Left forelimb (tissue), 1 donor: ENCODE measurements around the gene ZBED3.
"Not testable (repeated sequence)": the region's sequence is repeated elsewhere in the genome, so short reads cannot be mapped to it uniquely, and the experiment has no call there.

Experiments
- DNase-seq: peaks from one replicate; pipeline ENCODE4 v3.0.0-alpha.2; 2018; ENCODE audit warnings: low spot score

The ZBED3 gene

GRCh38 chr5:77086689-77087483 is at the start of gene ZBED3:
ZBED3 (minus strand) TSS chr5:77087285; CDS start chr5:77077878, 9,407 bp downstream.
- peak; percentile 88 for DNase-seq

DNA sequence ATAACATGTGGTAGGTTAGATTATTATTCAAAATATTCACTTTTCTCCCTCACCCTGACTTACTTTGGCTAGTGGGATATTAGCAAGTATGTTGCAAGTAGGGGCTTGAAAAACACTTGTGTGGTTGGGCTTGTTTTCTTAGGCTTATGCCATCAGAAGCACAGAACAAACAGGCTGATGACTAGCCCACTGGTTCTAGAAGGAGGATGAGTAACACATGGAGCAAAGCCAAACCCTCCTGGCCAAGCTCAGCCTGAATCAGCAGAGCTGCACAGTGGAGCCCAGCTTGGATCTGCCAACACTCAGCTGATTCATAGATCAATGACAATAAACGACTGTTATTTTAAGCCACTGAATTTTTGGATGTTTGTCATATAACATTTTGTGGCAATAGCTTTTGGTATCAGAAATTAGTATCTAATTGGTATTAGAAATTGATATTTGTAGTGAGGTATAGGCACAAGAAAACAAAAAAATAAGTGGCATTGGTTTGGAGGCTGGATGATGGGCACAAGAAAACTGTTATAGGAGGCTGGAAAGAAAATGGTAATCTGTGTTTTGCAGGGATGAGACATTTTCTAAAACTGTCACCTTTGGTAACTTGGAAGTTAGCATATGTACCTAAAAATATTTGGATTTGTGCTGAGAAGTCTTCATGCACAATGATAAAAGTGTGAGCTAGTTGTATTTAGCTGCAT is 46.1 kb upstream of the ZBED3 start:
- DNase-seq, result no peak

DNA sequence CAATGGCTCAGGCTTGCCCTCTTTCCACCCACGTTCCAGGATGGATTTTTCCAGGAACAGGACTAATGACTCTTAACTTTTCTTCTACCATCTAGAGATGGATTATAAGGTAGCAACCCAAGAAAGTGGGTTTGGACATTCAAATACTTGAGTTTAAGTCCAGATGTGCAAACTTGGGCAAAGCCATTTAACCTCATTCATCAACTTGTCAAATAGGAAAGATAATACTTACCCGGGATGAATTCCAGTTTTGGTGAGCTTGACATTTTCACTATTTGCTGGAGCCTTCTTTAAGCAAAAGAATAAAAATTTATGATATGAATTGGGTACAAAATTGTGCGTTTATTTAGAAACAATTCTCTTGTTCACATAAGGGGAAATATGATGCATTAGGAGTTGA is 44.3 kb upstream of the ZBED3 start:
- no peak for DNase-seq

DNA sequence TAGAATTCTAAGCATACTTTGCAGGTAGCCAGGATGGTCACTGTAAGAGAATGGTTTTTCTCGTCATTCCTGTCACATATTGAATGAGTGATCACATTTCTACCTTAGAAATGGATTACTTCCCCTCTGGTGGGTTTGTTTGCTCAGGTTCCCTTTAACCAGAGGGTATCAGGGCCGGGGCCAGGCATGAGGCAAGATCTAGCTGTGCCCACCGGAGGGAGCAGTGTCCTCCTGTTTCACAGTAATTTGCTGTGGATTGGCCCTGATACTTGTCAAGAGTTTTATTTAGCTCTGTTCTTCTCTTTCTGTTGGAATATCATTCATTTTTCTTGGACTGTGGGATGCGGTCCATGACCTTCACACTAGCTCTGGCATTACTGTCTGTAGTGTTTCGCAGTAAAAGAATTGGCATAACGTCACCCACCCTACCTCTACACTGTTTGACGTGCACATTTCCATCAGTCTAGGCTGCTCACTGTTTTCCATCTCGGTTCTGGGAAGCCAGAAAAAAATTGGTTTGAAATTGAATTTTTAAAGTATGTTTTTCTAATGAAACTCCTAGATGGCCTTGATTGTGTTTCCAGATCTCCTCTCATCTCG is 42.4 kb upstream of the ZBED3 start:
- no peak for DNase-seq

- no peak for DNase-seq
These were observed 41.5 kb upstream of the ZBED3 start for GRCh38 chr5:77128411-77129061.

GRCh38 chr5:77123057-77123456 is 36.0 kb upstream of the ZBED3 start:
- DNase-seq, result no peak

DNA sequence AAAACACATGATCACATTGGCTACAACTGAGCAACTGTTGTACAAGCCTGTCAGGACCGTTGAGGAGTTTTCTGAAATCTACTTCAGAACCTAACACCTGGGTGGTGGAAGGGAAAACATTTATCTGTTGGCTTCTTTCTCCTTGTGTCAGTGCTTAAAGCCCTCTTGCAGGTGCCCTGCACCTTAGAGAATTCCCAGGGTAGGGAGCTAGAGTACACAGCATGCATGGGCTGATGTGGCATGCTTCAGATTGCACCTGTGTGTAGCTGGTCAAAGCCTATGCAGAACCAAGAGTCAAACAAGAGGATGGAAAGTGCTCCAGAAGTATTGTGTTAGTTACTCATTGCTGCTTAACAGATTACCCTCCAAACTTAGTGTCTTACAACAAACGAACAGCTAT is 33.6 kb upstream of the ZBED3 start:
- DNase-seq, result no peak

- no peak for DNase-seq
These were observed 33.0 kb upstream of the ZBED3 start for GRCh38 chr5:77120086-77120485.

DNA sequence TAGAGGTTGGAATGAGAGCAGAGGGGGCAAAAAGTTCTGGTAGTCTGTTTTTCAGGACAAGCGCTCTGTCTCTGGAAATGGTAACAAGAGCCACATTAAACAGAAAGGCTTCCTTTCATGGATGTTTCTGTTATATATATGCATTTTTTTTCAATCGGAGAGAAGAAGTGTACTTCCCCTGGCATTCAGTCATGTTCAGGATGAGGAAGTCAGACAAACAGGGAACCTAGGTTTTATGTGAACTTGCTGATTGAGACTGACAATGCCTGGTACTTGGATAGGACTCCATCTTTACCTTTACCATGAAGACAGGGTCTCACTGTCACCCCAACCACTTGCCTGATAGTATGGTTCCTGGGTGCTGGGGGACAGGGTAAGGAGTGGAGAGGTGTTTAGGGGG is 30.1 kb upstream of the ZBED3 start:
- no peak for DNase-seq

GRCh38 chr5:77107035-77107434 is 19.9 kb upstream of the ZBED3 start:
- DNase-seq, result not testable (repeated sequence)

GRCh38 chr5:77104813-77105212 is 17.7 kb upstream of the ZBED3 start:
- DNase-seq, result no peak

DNA sequence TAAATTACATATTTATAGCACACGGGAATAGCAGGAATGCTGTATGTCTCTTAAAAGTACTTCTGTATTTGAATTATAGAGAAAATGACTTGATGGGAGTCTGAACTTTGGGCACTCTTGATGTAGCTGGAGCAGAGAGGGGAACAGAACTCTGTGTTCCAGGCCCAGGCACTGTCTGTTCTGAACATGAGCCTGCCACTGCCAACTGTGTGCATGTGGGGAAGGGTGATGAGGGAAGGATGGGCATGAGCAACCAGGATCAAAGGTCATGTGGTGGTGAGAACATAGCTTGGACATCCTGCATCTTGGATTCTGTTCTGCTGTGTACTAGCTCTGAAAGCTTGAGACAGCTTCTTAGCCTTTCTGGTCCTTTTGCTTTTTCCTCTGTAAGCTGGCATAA is 16.4 kb upstream of the ZBED3 start:
- DNase-seq, result no peak

DNA sequence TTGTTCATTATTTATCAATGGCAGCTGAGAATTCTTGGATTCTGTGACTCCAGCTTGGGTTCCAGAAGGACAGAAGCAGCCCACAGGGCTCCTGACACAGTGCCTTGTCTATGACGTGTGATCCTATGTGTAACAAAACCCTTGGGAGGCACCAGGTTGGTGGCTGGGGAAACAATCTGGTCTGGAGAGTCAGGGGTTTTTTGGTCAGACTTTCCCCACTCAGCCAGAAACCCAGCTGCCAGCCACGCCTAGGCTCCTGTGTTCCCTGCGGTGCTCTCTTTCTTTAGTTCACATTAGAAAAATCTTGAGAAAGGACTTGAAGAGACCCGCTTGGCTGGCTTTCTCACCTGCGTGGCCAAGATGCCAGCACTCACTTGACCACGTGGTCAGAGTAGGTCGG is 15.5 kb upstream of the ZBED3 start:
- no peak for DNase-seq

GRCh38 chr5:77101298-77101697 is 14.2 kb upstream of the ZBED3 start:
- DNase-seq, result no peak

GRCh38 chr5:77095189-77095588 is 8.1 kb upstream of the ZBED3 start:
- DNase-seq, result no peak

DNA sequence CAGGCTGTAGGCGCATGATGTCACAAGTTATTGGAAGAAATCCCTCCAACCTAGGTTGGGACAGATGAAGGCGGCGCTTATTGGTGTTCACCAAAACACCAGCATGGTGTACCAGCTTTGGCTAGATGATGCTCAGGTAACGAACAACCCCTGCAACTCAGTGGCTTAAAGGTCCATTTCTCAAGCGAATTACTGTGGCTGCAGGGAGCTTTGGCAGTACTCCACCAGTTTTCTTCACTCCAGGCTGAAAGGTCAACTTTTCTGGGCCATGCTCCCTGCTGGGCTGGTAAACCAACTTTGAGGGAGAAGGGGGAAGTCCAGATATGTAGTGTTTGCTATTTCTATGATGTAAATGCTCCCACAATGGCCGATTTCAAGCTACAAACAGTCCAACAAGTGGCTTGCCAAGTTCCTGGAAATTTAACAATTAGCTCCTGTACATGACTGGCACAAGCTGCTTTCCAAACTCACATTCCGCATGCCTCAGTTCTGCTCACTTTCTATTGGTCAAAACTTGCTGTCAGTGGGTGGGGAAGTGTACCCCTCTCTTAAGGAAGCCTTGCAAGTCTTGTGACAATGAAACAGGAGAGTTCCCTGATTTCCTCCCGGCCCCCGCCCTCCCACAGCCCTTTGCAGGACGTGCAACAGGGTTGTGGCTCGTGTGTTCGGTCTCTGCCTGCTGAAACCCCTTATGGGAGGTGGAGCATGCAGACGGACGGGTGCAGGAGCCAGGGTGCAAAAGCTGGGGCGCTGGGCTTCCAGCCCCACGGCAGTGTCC is 588 bp upstream of the ZBED3 start:
- peak; percentile 69 for DNase-seq

GRCh38 chr5:77086368-77086688 is 757 bp downstream of the ZBED3 start:
- DNase-seq, result no peak

DNA sequence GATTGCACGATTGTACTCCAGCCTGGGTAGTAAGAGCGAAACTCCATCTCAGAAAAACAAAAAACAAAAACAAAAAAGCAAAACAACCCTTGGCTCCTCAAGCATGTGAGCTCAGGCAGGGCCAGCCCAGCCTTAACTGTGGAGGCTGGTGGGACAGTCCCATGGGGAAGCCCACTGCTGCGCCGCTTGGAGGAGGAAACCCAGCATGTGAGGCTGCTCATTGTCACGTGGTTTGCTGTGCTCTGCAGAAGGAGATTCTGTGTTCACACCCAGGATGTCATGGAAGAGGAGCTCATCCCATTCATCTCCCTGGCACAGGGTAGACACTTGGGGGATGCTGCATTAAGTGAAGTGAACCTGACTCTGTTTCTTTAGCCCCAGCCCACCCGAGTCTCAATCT is 4.0 kb downstream of the ZBED3 start:
- DNase-seq, result no peak

GRCh38 chr5:77082280-77082679 is 4.8 kb downstream of the ZBED3 start:
- DNase-seq, result no peak

DNA sequence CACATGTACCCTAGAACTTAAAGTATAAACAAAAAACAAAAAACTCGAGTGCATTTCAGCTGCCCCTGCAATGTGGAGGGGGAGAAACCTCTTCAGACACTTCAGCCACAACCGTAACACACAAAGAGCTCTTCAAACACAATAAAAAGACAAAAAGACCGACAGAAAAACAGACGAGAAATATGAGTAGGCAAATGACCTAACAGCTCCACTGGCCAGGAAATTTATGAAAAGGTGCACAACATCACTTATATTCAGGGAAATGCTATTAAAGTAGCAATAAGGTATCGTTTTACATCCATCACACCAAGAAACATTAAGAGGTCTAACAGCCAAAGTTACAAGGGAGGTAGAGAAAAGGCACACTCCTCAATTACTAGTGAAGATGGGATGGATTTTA is 6.2 kb downstream of the ZBED3 start:
- no peak for DNase-seq

- not testable (repeated sequence) for DNase-seq
These were observed 6.6 kb downstream of the ZBED3 start for GRCh38 chr5:77080479-77080878.

GRCh38 chr5:77077829-77078176 is 9.3 kb downstream of the ZBED3 start:
- DNase-seq, result no peak
